Ammon's horn (tissue), 1 donor: ENCODE data around the gene SENP1.
"Not testable (repeated sequence)": the region's sequence is repeated elsewhere in the genome, so short reads cannot be mapped to it uniquely, and the experiment has no call there.

Source experiments
- DNase-seq: peaks from one replicate; pipeline ENCODE4 v3.0.0-alpha.2; 2016; ENCODE audit warnings: low spot score

Gene SENP1

DNA sequence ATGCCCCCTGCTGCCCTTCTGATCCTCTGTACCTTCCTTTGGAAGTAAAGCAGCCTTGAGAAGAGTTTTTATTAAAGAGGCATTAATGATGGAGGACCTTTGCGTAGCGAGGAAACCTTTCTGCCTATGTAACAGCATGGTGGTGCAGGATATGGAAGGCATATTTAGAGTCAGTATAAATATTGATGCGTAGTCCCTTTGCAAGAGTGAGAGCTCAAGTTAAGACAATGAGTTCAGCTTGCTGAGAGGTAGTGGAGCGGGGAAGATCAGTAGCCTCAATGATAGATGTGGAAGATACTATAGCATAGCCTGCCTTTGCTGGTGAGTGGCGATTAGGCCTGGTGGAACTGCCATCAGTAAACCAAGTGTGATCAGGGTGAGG, 5.4 kb upstream of the SENP1 start:
- not testable (repeated sequence) for DNase-seq

DNA sequence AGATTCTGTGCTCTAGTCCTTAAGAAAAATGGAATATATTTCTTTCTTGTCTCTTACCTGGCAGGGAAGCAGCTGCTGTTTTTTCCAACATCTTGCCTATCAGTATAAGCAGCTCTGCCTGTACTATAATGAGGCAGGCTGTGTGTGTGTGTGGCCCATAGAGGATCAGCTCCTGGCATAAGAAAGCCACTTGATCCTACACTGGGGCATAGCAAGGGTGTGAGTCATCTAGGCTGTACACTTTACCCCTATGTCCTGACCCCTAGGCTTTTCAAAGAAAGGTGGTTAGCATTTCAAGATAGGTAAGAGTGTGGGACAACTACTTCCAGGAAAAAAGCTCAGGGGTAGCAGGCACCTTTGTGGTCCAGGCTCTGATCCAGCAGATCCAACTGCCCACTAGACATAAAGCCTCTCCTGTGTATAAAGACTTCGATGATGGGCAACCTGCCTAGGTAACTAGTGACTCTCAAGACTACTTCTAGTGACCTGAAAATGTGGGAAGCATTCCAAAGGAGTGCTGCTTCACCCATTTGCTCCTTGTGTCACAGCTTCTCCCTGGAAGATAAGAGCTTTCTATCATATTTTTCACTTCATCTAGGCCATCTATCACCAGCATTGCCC, 4.9 kb upstream of the SENP1 start:
- DNase-seq: no peak

DNA sequence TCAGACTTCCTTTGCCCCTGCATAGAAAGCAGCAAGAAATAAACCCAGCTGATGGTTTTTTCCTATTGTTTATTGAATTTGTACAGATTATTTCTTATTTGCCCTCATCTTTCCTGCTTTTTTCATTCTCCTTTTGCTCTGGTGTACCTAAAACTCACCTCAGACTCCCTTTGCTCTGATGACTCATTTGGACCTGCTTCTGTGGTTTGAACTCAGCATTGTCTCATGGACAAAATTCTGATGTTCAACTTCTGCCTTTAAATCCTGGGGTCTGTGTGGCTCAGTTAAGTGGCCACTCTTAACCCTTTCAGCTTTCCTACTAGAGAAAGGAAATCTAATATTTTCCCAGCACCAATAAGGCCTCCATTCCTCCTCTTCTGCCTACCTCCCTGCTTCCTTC, 3.5 kb upstream of the SENP1 start:
- DNase-seq: no peak

DNA sequence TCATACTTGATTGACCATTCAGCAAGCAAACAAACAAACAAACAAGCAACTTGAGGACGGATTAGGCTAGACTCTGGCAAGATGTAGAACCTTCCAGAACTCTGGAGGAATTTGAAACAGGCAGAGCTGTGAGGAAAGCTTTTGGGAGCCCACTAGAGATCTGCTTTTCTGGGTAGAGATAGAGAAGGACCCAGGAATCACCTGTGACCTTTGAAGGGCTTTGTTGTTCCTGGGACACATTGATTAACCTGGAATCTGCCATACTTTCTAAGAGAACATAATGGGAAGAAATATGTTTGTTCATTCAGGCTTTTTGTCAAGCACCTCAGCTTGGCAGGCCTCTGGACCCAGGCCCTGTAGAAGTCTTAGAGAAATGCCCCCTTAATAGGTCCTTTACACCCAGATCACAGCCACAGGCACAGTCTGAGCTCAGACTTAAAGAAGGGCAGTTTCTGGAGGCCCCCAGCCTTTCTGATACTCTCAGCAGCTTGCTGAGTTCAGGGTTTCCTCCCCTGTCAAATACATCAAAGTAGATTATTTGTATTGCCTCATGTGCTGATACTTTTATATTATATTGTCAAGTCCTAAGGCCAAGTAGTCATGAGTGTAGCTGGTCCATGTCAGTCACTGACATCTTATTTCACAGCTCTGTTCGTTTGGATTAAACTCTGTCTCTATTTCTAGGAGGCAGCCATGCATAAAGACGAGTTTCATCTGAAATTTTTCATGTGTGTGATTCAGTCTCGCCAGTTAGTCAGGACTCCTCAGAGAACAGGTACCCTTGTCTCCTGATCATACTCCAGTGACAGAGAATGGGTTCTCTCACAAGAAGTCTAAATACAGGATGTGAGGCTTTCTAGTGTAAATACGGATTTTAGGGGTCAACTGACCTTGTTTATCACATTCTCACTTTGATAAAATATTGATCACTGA, 1.1 kb upstream of the SENP1 start:
- no peak for DNase-seq

DNA sequence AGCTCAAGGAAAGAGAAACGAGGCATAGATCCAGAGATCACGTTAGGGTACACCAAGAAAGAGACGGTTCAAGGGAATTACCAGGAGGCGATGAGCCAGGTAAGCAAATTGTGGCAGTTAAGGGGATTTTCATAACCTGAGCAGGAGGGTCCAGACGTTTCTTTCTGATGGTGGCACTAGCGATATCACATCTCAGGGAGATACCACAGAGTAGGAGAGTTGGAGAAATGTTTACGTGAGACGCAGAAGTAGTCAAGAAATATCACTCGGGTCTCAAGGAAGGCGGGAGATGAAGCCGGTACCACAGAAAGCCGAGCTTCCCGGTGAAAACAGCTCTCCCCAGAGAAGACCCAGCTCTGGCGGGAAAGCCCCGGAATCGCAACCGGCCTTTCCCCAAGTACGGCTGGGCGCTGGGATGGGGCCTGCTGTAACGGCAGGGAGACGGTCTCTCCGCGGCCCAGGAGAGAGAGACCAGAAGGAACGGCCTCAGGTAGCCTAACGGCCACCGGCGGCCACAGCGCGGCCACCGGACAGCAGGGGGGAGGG, 485 bp downstream of the SENP1 start:
- no peak for DNase-seq

DNA sequence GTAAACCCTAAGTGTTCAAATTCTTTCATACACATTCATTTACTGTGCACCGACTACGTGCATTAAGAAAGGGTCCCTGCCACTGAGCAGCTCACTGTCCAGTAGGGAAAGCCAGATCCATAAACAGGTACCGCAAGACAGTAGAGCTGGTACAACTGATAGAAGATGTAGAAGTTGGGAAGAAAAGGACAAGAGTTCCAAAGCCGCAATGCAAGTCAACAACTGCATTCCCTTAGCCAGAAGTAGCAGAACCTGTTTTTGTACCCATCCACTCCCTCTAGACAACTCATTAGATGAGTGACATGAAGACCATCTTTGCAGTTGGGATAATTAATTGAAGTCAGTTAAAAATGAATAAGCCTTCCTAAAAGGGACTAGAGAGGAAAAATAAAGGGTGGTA, 1.3 kb downstream of the SENP1 start:
- no peak for DNase-seq

DNA sequence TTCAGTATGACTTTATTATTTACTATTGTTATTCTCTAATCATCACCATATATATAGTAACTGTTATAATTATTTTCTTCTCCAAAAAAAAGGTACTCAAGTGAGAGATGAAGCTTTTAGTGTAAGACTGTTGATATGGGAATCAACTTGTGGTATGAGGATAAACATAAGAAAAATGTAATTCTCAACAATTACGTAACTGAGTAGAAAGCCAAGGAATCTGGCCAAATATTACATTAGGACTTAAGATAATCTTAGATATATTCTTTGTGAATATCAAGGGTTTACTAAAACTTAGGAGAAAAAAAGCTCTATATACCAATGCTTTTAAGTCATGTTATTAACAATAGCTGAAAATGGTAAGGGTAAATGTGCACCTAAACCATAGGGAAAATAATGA, 13.3 kb downstream of the SENP1 start:
- no peak for DNase-seq

DNA sequence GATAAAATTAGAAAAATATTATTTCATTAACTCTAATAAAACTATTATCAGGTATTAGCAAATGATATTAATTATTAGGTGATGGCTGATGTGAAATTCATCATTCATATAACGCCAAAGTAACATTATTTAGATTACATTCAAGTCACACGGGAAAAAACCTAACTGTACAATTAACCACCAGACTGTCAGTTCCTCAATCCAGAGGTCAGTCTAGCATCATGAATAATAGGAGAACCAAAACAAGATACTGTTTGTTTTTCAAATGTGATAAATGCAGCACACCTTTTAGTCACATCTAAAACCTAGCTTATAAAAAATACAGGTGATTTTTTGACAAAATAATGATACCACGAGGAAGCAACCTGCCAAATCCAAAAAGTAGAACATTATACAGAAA, 19.6 kb downstream of the SENP1 start:
- DNase-seq: no peak

DNA sequence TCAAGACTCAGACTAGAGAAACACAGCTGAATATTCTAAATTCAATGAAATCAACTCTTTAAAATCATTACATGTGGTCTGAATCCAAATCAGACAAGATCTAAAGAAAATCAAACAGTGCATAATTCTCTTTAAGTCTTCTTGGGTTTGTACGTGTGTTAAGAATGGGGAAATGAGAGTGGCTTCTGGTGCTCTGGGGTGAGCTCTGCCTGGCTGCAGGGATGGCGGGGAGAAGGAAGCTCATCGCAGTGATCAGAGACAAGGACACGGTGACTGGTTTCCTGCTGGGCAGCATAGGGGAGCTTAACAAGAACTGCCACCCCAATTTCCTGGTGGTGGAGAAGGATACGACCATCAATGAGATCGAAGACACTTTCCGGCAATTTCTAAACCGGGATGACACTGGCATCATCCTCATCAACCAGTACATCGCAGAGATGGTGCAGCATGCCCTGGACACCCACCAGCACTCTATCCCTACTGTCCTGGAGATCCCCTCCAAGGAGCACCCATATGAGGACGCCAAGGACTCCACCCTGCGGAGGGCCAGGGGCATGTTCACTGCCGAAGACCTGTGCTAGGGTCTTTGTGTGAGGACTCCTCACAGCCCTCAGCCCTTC, 20.9 kb downstream of the SENP1 start:
- peak; percentile 8 for DNase-seq

DNA sequence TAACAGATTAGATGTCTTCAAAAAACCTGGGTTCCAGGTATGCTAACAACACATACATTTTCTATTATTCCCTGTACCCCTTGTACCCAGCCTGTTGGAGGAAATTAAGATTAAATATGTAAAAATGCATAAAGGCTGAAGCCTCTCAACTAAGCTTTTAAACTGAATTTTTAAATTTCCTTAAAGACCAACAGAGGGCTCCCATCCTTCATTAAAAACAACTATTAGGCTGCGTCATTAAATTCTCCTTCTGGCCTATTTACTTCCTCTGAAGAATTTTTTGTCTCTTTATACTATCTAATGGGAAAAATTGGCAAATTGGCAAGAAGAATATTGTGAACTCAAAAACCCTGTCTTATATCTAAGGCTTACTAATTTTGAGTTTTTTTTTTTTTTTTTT, 21.8 kb downstream of the SENP1 start:
- peak; percentile 31 for DNase-seq

DNA sequence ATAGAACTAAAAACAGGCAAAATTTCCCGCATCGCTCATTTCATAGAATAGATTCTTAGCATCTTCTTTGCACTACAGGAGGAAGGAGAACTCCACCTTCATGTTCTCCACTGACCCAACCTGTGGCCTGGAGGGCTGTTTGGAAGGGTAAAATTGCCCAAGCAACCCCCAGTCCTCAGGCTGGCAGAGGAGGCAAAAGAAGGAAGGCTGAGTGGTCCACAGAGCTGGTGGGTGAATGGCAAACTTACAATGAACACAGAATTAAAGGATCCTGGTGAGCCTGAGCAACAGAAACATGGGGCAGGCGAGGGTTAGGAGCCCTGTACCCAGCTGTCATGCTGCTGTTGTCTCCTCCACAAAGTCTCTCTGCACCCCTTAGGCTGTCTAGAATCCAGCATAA, 25.1 kb downstream of the SENP1 start:
- no peak for DNase-seq

DNA sequence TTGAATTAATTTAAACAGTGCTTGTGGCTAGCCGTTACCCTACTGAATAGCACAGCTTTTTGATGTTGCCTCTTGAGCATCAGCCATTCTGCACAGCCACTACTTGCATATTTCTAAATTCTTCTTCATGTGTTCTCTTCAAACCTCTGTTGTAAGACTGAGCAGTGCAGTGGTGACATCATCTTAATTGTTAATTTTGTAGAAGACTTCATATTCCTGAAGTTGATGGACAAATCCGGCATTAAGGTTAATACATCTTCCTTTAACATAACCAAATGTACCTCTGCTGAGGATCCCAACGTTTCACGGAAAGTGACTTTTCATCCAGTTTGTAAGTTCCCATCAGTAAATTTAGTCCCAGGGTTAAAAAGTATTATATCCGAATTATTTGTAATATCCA, 25.6 kb downstream of the SENP1 start:
- DNase-seq: no peak

DNA sequence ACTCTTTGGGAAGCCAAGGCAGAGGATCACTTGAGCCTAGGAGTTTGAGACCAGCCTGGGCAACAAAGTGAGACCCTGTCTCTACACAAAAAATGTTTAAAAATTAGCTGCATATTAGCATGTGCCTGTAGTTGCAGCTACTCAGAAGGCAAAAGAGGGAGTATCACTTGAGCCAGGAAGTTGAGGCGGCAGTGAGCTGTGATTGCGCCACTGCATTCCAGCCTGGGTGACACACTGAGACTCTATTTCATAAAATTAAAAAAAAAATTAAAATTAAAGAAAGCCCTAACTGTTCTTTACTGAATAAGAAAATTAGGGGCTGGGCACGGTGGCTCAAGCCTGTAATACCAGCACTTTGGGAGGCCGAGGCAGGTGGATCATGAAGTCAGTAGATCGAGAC, 27.0 kb downstream of the SENP1 start:
- DNase-seq: no peak

DNA sequence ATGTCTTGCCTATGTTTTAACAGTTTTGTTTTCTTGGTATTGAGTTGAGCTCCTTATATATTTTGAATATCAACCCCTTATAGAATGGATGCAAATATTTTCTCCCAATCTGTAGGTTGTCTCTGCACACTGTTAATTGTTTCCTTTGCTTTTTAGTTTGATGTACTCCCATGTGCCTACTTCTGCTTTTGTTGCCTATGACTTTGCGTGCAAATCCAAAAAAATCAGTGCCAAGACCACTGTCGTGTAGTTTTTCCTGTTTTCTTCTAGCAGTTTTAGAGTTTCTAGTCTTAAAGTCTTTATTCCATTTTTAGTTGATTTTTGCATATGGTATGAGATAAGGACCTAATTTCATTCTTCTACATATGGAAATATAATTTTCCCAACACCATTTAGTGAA, 28.8 kb downstream of the SENP1 start:
- DNase-seq: no peak

DNA sequence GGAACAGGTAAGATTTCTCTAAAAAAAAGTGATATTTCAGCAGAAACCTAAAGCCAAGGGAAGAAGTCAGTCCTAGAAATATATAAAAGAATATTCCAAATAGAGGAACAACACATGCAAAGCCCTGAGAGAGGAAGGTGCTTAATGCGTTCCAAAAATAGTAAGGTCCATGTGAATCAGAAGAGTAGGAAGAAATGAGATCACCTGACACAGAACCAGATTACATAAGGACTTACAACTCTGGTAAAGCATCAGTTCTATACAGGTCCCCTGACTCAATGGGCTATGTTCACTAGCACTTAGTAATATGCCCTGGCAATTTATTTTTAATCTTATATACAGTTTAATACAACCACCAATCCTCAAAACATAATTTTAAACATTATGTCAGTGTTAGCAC, 30.0 kb downstream of the SENP1 start:
- no peak for DNase-seq

DNA sequence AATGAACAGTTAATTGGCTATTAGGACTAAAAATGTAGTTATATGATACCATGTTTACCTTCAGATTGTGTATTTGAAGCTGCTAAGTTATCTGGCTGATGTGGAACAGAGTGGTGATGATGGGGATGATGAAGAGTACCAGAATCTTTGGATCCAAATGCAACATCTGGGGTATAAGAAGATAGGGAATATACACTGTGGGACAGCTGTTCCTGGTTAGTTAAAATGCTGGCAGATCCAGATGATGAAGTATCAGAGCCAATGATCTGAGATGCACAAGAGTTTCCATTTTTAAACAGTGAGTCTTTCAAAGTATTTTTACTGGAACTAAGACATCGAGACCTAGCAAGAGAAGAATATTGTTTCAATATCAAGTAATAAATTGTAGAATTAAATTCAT, 31.6 kb downstream of the SENP1 start:
- no peak for DNase-seq

DNA sequence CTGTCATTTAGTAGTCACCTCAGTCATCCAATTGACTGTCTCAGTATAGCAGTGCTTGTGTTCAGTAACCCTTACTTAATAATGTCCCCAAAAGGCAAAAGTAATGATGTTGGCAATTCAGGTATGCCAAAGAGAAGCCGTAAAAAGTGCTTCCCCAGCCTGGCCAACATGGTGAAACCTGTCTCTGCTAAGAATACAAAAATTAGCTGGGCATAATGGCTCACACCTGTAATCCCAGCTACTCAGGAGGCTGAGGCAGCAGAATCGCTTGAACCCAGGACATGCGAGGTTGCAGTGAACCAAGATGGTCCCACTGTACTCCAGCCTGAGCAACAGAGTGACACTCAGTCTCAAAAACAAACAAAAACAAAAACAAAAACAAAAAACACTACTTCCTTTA, 33.6 kb downstream of the SENP1 start:
- no peak for DNase-seq

DNA sequence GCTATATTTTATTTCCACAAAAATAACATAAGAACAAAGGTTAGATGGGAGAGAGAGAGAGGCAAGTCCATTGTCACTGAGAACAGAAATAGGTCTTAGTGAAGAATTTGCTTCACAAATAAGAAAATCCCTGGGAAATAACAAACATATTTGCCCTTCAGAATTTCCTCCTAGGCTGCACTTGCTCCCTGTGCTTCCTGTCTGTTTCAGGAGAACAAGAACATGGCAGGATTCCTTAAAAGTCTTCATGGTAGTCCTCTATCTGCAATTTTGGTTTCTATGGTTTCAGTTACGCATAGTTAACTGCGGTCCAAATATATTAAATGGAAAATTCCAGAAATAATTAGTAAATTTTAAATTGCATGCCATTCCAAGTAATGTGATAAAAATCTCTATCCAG, 34.1 kb downstream of the SENP1 start:
- DNase-seq: no peak

DNA sequence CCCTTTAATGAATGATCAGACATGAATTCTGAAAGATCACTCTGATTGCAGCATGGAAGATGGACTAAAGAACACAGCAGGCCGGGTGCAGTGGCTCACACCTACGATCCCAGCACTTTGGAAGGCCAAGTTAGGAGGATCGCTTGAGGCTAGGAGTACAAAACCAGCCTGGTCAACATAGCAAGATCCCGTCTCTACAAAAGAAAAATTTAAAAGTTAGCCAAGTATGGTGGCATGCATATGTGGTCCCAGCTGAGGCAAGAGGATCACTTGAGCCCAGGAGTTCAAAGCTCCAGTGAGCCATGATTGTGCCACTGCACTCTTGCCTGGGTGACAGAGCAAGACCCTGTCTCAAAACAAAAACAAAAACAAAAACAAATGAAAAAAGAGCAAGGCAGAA, 35.1 kb downstream of the SENP1 start:
- no peak for DNase-seq

DNA sequence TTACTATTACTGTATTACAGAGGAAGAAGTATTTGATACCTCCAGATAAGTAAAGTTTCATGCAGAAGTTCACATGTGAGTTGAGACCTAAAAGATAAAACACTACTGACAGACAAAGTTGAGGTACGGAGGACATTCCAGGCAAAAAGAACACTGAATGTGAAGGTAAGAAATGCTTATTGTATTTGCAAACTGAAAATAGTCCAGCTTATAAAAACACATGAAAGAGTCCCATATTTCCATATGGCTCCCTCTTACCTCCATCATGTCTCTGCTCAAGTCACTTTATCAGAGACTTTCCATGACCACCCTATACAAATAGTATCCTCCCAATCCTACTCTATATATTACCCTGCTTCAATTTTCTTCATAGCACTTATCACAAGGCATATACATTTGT, 35.8 kb downstream of the SENP1 start:
- DNase-seq: no peak

DNA sequence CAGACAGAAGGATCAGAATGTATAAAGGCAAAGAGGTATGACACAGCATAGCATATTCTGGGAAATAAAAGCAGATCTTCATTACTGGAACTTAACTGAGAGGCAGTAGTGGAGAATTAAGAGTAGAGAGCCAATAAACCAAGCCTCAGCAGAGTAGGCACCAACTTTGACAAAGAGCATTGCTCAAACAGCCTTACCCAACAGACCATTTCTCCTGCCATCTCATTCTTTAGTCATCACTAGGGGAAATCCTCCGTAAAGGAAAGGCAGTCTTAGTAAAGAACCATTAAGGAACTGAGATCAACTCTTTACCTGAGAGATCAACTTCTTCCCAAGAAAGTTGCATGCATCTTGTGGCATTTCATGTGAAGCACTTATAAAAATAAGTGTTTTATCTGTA, 36.6 kb downstream of the SENP1 start:
- no peak for DNase-seq

DNA sequence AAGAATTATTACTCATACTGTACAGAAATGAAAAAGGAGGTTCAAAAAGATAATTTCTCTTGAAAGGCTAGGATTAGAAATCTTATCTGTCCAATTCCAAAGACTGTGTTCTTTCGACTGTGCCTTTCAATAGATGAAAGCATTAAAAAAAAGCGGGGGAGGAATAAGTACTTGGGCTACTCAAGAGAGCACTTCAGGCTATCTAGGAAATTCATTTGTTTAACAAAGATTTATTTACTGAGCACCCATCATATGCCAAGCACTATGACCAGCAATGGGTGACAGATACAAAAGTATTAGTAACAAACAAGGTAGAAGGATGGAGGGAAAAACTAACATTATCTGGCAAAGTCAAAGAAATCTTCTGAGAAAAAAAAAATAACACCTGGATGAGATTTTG, 37.4 kb downstream of the SENP1 start:
- no peak for DNase-seq
